OCI-M1 (cell line): ENCODE results near the gene CACNA1E.

Source experiments
- DNase-seq: peaks from one replicate; lab custom pipeline; 2025; lab: John Stamatoyannopoulos, UW

CACNA1E gene

GRCh38 chr1:181701891-181702290 is 218.6 kb downstream of the CACNA1E start:
- no peak for DNase-seq

DNA sequence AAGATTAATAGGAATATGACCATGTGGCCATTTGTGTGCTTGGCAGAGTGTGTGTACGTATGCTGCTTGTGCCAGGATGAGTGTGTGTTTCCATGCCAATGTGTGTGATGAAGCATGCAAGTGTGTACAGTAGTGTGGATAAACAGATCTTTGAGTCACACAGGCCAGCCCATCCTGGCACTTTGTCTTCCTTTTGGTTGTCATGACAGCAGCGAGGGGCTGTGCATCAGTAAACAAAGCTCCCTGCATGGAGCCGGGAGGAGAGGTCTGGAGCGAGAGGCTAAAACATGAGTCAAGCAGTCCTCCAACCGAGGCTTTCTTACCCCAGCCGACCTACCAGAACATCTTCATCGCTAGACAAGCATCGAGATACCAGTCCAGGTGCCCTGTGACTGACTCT is 221.2 kb downstream of the CACNA1E start:
- DNase-seq = no peak

GRCh38 chr1:181711820-181712219 is 228.5 kb downstream of the CACNA1E start:
- DNase-seq = no peak

GRCh38 chr1:181712711-181713110 is 229.4 kb downstream of the CACNA1E start:
- DNase-seq = no peak

DNA sequence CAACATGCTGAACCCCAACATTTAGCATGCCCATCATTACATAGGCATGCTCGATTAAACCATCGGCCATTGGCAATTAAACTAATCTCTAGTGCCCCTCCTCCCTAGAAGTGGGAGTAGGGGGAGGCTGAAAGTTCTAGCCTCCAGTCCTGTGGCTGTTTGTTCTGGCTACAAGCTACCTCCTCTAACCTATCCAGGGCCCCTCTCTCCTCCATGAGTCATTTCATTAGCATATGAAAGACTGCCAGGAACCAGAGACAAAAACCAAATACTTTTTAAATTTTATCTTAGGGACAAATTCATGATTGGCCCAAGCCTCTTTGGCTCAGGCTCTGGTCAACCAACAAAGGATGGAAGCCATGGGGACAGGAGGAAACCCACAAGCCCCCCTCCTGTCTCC is 231.1 kb downstream of the CACNA1E start:
- no peak for DNase-seq

DNA sequence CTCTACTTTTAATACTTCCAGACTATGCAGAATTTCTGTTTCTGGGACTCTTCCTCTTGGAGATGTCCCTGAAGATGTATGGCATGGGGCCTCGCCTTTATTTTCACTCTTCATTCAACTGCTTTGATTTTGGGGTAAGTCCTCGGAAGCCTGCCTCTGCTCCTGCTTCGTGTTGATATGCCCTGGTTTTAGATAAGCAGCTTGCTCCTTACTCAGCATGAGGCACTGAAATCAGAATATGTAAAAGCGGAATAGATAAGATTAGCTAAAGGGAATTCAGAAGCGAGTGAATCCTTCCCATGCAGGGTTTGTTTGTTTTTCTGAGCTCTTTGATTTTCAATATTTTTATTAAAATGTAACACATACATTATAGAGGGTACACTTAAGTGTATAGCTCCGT is 234.7 kb downstream of the CACNA1E start:
- peak; percentile 71 for DNase-seq

DNA sequence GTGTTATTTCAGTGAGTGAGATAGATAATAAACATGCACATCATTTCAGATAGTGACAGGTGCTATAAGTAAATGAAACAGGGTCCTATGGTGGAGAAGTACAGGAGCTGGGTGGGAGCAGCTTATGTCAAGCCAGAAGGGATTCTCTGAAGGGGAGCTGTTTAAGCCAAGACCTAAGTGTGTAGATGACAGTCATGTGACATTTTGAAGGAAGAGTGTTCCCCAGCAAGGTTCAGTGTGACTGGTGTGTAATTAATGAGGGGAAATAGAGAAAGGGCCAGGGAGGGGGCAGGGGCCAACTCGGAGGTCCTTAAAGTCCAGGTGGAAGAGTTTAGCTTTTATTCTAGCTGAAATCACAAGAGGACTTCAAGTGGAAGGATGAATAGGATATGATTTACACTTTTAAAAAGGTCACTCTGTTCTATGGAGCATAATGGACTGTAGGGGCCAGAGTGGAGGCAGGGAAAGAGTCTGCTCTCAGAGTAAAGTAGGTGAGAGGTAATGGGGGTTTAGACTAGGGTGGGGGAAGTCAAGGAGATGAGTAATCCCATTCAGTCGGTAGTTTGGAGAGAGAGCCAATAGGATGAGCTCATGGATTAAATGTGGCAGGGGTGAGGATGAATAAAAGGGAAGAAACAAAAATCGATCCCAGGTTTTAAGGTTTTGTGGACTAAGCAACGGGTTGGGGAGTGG is 243.1 kb downstream of the CACNA1E start:
- DNase-seq = no peak

- no peak for DNase-seq
These were observed 247.3 kb downstream of the CACNA1E start for GRCh38 chr1:181730606-181731005.

- no peak for DNase-seq
These were observed 249.1 kb downstream of the CACNA1E start for GRCh38 chr1:181732218-181732990.

DNA sequence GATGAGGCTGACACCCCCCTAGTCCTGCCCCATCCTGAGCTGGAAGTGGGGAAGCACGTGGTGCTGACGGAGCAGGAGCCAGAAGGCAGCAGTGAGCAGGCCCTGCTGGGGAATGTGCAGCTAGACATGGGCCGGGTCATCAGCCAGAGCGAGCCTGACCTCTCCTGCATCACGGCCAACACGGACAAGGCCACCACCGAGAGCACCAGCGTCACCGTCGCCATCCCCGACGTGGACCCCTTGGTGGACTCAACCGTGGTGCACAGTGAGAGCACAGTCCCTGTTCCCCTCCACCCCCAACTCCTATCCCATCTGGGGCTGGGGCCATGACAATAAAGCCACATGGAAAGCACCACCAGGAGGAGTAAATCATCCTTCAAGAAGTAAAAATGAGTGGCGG is 250.2 kb downstream of the CACNA1E start:
- no peak for DNase-seq

DNA sequence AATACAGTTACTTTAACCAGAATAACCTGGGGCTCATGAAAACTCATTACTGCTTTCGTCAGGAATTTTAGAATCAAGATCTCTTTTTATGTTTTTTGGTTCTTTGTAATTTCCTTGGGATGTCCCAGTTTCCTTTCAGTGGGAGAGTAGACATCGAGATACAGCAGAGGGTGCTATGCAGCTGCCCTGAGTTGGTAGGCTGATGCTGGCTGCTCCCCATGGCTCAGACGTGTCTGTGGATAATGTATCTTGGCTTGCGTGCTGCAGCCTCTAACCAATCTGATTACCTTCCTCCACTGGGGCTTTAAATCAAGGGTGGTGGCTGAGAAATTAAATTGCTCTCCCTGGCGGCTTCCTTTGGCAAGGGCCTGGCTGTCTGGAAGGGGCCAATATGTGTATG is 253.7 kb downstream of the CACNA1E start:
- no peak for DNase-seq

DNA sequence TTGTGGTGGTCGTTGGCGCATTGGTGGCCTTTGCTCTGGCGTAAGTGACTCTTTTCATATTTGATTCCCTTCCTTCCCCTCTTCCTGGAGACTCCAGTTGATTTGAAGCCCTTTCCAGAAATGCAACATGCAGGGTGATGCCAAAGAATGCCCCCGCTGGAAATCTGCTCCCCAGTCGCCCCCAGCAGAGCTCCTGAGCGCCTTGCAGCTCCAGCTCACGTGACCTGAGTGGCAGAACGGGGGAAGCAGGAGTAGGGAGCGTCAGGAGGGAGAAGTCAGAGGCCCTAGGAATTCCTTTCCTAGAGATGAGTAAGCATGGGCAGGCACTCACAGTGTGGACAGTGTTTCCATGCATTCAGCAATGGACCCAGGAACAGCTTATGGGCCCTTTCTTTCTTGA is 255.9 kb downstream of the CACNA1E start:
- DNase-seq = no peak

GRCh38 chr1:181742426-181742825 is 259.1 kb downstream of the CACNA1E start:
- no peak for DNase-seq

DNA sequence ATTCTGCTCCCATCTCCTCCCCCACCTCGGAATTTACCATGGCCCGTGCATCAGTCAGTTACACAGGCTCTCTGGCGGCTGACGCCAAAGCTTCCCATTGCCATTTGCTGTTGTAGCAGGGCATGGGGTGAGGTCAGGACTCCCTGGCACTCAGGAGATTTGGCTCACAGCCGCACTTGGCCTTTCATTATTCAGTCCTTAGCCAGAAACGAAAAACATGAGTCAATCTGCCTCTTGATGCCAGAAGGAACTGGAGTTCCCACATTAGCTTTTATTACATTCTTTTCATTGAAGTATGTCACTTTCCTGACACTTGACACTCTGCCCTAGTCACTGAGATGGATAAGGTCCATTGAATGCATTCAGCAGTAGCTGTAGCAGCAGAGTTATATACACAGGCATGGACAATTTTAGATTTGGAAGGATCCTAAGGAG is 260.6 kb downstream of the CACNA1E start:
- DNase-seq = no peak

DNA sequence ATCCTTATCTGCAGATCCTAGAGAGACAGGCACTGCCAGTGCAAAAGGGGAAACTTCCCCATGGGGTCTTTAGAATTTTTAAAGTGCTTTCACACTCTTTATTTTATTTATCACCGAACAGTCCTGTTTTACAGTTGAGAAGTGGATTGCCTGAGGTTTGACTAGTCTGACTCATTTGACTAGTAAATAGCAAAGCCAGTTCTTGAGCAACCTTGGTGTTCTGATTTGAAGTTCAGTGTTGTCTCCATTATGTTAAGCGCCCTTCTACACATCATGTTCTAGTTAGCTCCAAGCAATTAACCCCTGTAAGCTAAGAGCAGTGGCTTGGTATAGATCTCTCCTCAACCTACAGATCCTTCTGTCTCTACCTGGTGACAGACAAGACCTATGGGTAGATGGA is 262.9 kb downstream of the CACNA1E start:
- no peak for DNase-seq

- no peak for DNase-seq
These were observed 264.7 kb downstream of the CACNA1E start for GRCh38 chr1:181748013-181748412.

- DNase-seq = no peak
These were observed 270.8 kb downstream of the CACNA1E start for GRCh38 chr1:181754103-181754502.

DNA sequence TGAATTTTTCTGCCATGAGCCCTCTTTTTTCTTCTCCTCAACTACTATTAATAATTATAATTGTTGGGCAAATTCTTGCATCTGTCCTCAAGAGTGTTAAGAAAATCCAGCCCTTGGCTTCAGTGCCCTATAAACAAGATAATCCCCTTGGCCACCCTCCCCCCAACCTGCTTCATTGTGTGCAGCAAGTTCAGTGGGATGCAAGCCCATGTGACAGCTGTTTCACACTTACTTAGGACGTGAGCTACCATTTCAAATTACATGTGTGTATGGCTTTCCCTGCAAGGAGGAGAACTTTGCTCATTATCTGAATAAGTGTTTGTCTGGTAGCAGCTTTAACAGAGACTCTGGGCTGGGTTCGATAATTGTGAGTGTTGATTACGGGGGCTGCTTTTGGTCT is 276.2 kb downstream of the CACNA1E start:
- no peak for DNase-seq

DNA sequence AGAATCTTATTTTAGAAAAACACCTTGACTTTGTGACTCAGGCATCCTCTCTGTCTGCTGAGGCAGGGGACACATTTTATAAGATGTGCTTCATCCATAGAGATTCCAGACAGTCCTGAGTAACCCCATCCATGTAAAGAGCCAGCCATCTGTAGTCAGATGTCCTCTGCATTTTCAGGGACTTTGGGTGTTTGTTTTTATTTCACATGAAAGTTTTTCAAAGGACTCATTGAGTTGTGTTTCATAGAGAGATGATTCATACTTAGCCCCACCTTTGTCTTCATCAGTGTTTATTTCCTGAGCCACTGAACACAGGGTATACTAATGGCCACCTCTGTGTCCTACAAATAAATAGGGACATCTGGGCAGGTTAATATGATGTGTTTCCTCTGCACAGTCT is 280.4 kb downstream of the CACNA1E start:
- DNase-seq = no peak

DNA sequence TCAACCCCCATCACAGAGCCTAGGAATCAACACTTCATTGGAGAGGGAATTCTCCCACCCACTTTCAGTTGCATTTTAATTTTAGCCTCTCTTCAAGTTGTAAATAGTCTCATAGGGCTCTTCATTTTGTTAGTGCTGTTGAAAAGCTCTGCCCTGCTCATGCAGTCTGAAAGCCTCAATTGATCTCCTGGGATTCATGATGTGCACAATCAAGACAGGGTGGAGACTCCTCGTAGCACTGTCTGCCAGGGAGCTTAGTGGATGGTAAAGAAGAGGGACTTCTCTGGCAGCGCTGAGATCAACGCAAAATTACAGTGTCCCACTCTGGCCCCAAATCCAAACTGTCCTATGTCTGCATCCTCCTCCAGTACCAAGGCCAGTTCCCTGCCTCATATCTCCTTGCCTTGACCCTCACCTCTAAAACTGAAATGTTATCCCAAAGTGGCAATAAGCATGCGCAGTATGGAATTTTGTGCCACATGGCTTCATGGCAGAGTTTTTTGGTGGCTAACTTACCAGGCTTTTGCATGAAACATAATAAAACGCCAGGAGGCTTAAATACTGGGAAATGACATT is 282.2 kb downstream of the CACNA1E start:
- no peak for DNase-seq

GRCh38 chr1:181767001-181767708 is 283.8 kb downstream of the CACNA1E start:
- no peak for DNase-seq

DNA sequence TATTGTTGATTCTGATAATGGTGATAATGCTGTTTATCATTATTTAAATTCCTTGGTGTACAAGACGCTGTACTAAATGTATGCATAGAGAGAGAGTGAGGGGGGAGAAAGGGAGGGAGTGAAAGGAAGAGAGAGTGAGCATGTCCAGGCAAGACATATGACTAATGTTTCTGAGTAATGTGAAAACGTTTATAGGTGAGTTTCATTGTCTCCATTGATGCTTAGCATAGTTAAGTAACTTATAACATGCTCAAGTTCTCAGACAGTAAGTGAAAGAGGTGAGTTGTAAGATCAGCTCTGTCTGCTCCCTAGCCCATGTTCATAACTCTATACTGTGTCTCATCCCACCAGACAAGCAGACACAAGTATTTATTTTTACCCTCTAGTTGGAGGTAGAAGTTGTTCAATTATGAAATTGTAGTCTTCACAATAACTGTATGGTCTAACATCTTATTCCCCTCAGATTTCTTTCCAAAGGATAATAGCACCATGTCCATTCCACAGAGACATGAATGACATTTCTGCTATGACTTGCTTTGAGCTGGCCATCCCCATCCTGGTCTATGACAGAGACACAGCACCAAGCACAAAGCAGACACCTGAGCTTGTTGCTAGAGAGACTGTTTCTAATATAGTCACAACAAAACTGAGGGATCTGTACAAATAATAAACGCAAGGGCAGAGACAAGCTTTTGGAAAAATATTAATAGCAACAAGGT is 285.1 kb downstream of the CACNA1E start:
- DNase-seq = no peak
